ENCODE measurements around the gene MCF2L. TPM values are rescaled to one million over a fixed set of nuclear protein-coding genes. Genes with fewer than 3 reads are reported as not detected.

The MCF2L gene
- total and polyA plus RNA-seq, 2 experiments from 2014 or later = 4.8 to 25.6 TPM

- H3K4me1 Mint-ChIP-seq = peaks cover 2% of the 10 kb centered on the region; the same call in 1 of the 3 replicates
- H3K27me3 Mint-ChIP-seq (ENCODE audit: insufficient read depth, low read depth, poor library complexity) = peaks cover 23% of the 10 kb centered on the region
- H3K36me3 Mint-ChIP-seq (ENCODE audit: low read depth) = peaks cover 8% of the 10 kb centered on the region
- Histone ChIP-seq H3K4me1 (ENCODE audit: insufficient read depth) (no peaks in the 10 kb centered on the region), H2AFZ (no peak overlapping the region), H3K4me3 (no peak overlapping the region), H4K20me1 (replicated peaks; ENCODE audit: insufficient read depth) (no peaks in the 10 kb centered on the region), H3K27me3 (ENCODE audit: insufficient read depth) (no peaks in the 10 kb centered on the region), H3K79me2 (replicated peaks; ENCODE audit: insufficient read depth) (no peaks in the 10 kb centered on the region), H3F3A (replicated peaks; ENCODE audit: low read depth) (0 out of 2 replicates have a peak, but pooled peaks cover 4% of the 10 kb centered on the region), H3K36me3 (ENCODE audit: insufficient read depth) (no peaks in the 10 kb centered on the region; the same call in 1 of the 2 replicates), H3K27ac (ENCODE audit: low read depth) (no peak overlapping the region), H3K4me2 (no peak overlapping the region), H3K9me2 (ENCODE audit: insufficient read depth) (no peaks in the 10 kb centered on the region)
- H3K27ac Mint-ChIP-seq = no peak overlapping the region
- peak; percentile 87 for ATAC-seq
- H3K9me3 Mint-ChIP-seq = peaks cover 27% of the 10 kb centered on the region
- DNase-seq (ENCODE audit: low spot score) = peak; percentile 81
- H3K4me3 Mint-ChIP-seq = no peak overlapping the region
- TF ChIP-seq ETS1 (IDR thresholded peaks at IDR 0.05) (no peak), CTCF (conservative IDR thresholded peaks at IDR 0.05; ENCODE audit: low read depth in 2 of 2) (peak; percentile 58 to 83)
These were observed 65.6 kb downstream of the MCF2L start for GRCh38 chr13:113034451-113035212.

- ATAC-seq (peak; percentile 29), DNase-seq (ENCODE audit: low spot score) (no peak)
- H3K9me2 ChIP-seq (ENCODE audit: insufficient read depth) = no peaks in the 10 kb centered on the region
- 0 out of 2 replicates have a peak, but pooled peaks cover 4% of the 10 kb centered on the region for H3F3A ChIP-seq (replicated peaks; ENCODE audit: low read depth)
- H3K4me2 ChIP-seq = no peak overlapping the region
- no peak overlapping the region for H3K4me3 ChIP-seq
- no peaks in the 10 kb centered on the region for H4K20me1 ChIP-seq (replicated peaks; ENCODE audit: insufficient read depth)
- no peaks in the 10 kb centered on the region for H3K4me1 ChIP-seq (ENCODE audit: insufficient read depth)
- peaks cover 27% of the 10 kb centered on the region for H3K9me3 Mint-ChIP-seq
- no peak overlapping the region for H3K27ac Mint-ChIP-seq
- H3K36me3 ChIP-seq (ENCODE audit: insufficient read depth) = no peaks in the 10 kb centered on the region; the same call in 1 of the 2 replicates
- no peak overlapping the region for H3K4me3 Mint-ChIP-seq
- no peak for TF ChIP-seq POLR2AphosphoS5 (IDR thresholded peaks at IDR 0.05; ENCODE audit: low read depth)
- 0 out of 4 replicates have a peak, but pooled peaks of 1 of the 2 experiments have one; percentile 1 for TF ChIP-seq CTCF (conservative IDR thresholded peaks at IDR 0.05; ENCODE audit: low read depth in 2 of 2)
- TF ChIP-seq EZH2phosphoT487 (IDR thresholded peaks at IDR 0.05; ENCODE audit: unreplicated experiment) = no peak
- peaks cover 2% of the 10 kb centered on the region; the same call in 1 of the 3 replicates for H3K4me1 Mint-ChIP-seq
- H3K27ac ChIP-seq (ENCODE audit: low read depth) = no peak overlapping the region
- peaks cover 23% of the 10 kb centered on the region for H3K27me3 Mint-ChIP-seq (ENCODE audit: insufficient read depth, low read depth, poor library complexity)
- H3K27me3 ChIP-seq (ENCODE audit: insufficient read depth) = no peaks in the 10 kb centered on the region
- H3K79me2 ChIP-seq (replicated peaks; ENCODE audit: insufficient read depth) = no peaks in the 10 kb centered on the region
- H2AFZ ChIP-seq = no peak overlapping the region
- H3K36me3 Mint-ChIP-seq (ENCODE audit: low read depth) = peaks cover 8% of the 10 kb centered on the region
These were observed 66.3 kb downstream of the MCF2L start for GRCh38 chr13:113035213-113035800.
